Upper lobe of right lung (tissue), 1 donor: Measurements from ENCODE around the gene POLD1. TPM values are rescaled to one million over a fixed set of nuclear protein-coding genes. Genes with fewer than 3 reads are reported as not detected.
A peak's percentile ranks its signal among the peaks of the same experiment; 100 is the strongest.

Source experiments
- ATAC-seq: fragments of 200-7000 bp; cut with Tn5 transposase; one replicate; pipeline ENCODE4 v1.9.1; 2020; ENCODE audit warnings: mild to moderate bottlenecking, moderate library complexity
- DNase-seq: peaks from one replicate; pipeline ENCODE4 v3.0.0-alpha.2; 2020
- H3K27ac ChIP-seq: fragments of 200-600 bp; one replicate; pipeline ENCODE4 v1.8.0; 2022
- H3K27me3 ChIP-seq: fragments of 200-600 bp; one replicate; pipeline ENCODE4 v1.8.0; 2022; ENCODE audit warnings: mild to moderate bottlenecking
- H3K36me3 ChIP-seq: fragments of 200-600 bp; one replicate; pipeline ENCODE4 v1.8.0; 2022
- H3K4me1 ChIP-seq: fragments of 200-600 bp; one replicate; pipeline ENCODE4 v1.8.0; 2022
- H3K4me3 ChIP-seq: fragments of 200-600 bp; one replicate; pipeline ENCODE4 v1.8.0; 2022; ENCODE audit warnings: mild to moderate bottlenecking
- H3K9me3 ChIP-seq: fragments of 200-600 bp; one replicate; pipeline ENCODE4 v1.8.0; 2022
- CTCF ChIP-seq: fragments of 200-600 bp; IDR thresholded peaks from one replicate; pipeline ENCODE4 v1.8.0; 2022; ENCODE audit warnings: antibody characterized with exemption
- intact Hi-C: fragments of 100-400 bp; cut with DNase I; formaldehyde crosslinking; loops from one replicate; pipeline ENCODE4 v1.11.0; 2022
- total RNA-seq: library from RNA; stranded (reverse); fragmentation: NEBNext Ultra II Directional; extraction: Animal tissue kit (Norgen Biotek cat#: 25700); gene quantifications from one replicate; pipeline ENCODE4 v1.2.1, GENCODE V29; 2021
- donor health status: DM: no; HTN: yes; CAD: no; lungs with severe emphysema.

Gene POLD1
- total RNA-seq, 1 donor from 2014 or later, result 34.4 TPM

DNA sequence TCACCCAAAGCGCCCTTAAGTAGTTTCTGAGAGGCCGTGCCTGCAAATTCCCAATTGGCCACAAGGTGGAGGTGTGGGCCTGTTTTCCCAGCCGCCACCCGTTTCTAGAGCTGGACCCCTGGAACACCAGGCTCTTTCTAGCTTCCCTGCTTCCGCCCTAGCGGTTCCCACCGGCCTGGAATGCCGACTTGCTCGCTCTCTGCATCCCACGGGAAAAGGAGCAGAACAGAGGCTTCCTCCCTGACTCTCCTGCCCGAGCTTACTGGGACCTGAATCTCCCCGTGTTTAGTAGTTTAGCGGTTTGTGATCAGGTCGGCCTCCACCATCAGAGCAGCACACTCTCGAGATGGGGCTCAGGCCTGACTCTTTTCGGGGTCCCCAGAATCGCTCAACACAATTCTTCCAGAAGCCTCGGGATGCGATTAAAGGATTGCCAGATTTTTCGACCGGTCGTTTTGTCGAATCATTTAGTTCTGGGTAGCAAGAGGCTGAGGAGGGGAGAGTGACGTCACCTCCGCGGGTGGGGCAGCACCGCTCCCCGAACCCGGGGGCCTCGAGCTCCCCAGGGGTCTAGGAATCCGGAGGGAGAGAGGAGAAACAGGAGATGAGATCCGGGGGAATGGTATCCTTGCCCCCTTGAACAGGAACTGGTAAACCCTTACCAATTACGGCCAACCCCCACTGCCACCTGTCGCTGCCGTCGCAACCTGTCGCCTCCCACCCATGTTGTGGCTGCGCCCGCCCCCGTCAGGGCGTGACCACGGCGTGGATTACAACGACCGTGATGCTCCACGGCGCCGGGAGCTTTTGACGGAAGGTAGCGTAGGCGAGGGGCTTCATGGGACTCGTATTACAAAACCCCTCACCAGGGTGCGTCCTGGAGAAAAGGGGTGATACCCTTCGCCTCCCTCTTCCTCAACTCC is 26.7 kb upstream of the POLD1 start:
- TF ChIP-seq CTCF, result peak; percentile 83
- Histone ChIP-seq H3K27me3 (no peaks in the 10 kb centered on the region), H3K27ac (peak overlapping the region; percentile 80), H3K36me3 (no peaks in the 10 kb centered on the region), H3K4me1 (peaks cover 5% of the 10 kb centered on the region), H3K9me3 (no peaks in the 10 kb centered on the region), H3K4me3 (peak overlapping the region; percentile 56)
- intact Hi-C loops, result no loop called here
- peak; percentile 80 for ATAC-seq
- DNase-seq, result peak; percentile 90

DNA sequence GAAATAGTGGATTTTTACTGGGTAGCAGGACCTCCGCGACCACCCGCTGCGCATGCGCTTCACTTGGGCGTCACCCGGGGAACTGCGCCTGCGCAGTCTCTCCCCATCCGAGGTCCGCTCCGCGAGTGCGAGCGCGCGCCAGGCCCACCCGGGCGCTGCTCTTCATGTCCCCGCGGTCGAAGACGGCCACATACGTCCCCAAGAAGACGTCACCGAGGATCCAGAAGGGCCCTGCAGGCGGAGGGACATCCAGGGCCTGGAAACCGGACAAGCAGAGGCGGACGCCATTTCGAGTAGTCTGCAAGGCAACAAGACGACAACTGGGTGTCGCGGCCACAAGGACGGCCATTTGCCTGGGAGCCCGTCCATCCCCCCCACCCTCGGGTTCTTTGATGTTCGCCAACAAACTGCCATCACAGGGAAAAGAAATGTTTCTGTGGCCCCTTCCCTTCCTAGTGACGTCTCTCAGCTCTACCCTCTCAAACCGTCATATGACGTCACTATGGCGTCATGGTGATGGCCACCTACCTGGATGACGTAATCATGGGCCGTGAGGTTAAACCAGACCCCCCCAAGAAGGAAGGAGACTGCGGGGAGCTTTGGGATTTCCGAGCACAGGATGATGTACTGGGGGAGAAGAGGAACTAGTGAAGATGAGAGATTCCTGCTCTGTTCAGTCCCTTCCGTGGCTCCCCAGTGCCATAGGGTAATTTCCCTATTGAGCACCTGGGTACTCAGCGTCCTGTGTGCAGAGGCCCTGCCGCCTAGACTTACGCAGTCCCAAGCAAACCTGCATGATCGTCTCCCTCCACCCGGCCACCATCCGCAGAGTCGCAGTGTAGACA is 25.4 kb upstream of the POLD1 start:
- peaks cover 5% of the 10 kb centered on the region for H3K4me1 ChIP-seq
- ATAC-seq (no peak), DNase-seq (peak; percentile 84)
- peak overlapping the region; percentile 56 for H3K4me3 ChIP-seq
- H3K27me3 ChIP-seq, result no peaks in the 10 kb centered on the region
- no peaks in the 10 kb centered on the region for H3K36me3 ChIP-seq
- no peaks in the 10 kb centered on the region for H3K9me3 ChIP-seq
- intact Hi-C loops, result no loop called here
- H3K27ac ChIP-seq, result peak overlapping the region; percentile 80
- TF ChIP-seq CTCF, result no peak

DNA sequence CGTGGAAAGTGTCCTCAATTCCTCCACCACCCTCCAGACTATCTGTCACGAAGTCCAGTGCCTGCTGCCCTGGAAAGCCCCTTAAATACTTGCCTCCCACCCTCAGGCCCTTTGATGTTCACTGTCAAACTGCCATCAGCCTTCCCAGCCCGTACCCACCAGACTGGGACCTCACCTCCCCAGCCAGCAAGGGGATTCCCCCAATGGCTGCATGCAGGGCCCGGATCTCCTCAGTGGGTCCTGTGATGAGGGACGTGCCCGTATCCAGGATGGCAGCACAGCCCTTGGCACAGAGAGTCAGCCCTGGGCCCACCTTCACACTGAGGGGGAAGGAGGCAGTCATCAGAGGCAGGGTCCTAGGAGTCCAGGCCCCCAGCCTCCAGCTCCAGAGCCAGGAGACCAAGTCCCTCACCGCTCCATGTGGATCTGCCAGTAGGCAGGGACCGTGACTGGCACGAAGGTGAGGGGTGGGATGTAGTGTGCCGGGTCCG is 24.8 kb upstream of the POLD1 start:
- ATAC-seq, result no peak
- Histone ChIP-seq H3K36me3 (no peaks in the 10 kb centered on the region), H3K4me3 (no peak overlapping the region), H3K4me1 (peaks cover 5% of the 10 kb centered on the region), H3K9me3 (no peaks in the 10 kb centered on the region), H3K27me3 (no peaks in the 10 kb centered on the region), H3K27ac (peak overlapping the region; percentile 80)
- peak; percentile 59 for DNase-seq
- intact Hi-C loops, result no loop called here
- TF ChIP-seq CTCF, result no peak

- ATAC-seq (peak; percentile 33), DNase-seq (peak; percentile 86)
- no peaks in the 10 kb centered on the region for H3K36me3 ChIP-seq
- H3K4me3 ChIP-seq, result peak overlapping the region; percentile 54
- peaks cover 5% of the 10 kb centered on the region for H3K4me1 ChIP-seq
- H3K27ac ChIP-seq, result peak overlapping the region; percentile 24
- H3K9me3 ChIP-seq, result no peaks in the 10 kb centered on the region
- intact Hi-C loops, result no loop called here
- TF ChIP-seq CTCF, result no peak
- no peaks in the 10 kb centered on the region for H3K27me3 ChIP-seq
Measured at GRCh38 chr19:50361290-50362029, 22.7 kb upstream of the POLD1 start.

- Histone ChIP-seq H3K27ac (peak overlapping the region; percentile 80), H3K27me3 (no peaks in the 10 kb centered on the region), H3K4me3 (peak overlapping the region; percentile 54), H3K9me3 (no peaks in the 10 kb centered on the region), H3K36me3 (no peaks in the 10 kb centered on the region), H3K4me1 (peaks cover 5% of the 10 kb centered on the region)
- intact Hi-C loops, result no loop called here
- no peak for TF ChIP-seq CTCF
- ATAC-seq, result no peak
- DNase-seq, result peak; percentile 61
Measured at GRCh38 chr19:50362030-50362412, 22.1 kb upstream of the POLD1 start.
